IPS DF 6.9 (cell line): Measurements from ENCODE around the gene AMPD3.

ENCODE experiments used
- DNase-seq: peaks from one replicate; pipeline ENCODE4 v3.0.0-alpha.2; 2013; ENCODE audit warnings: low read depth, low spot score
- H3K27ac ChIP-seq: one replicate; pipeline ENCODE4 v1.5.1; 2013; ENCODE audit warnings: low read length, control low read depth
- H3K27me3 ChIP-seq: 2 replicates; pipeline ENCODE4 v1.6.1; 2013; ENCODE audit warnings: mild to moderate bottlenecking, low read length; ENCODE audit not compliant: control insufficient read depth, insufficient read depth
- H3K36me3 ChIP-seq: 2 replicates; pipeline ENCODE4 v1.6.1; 2013; ENCODE audit warnings: low read length; ENCODE audit not compliant: control insufficient read depth, insufficient read depth
- H3K4me1 ChIP-seq: 2 replicates; pipeline ENCODE4 v1.6.1; 2013; ENCODE audit warnings: low read length; ENCODE audit not compliant: control insufficient read depth, insufficient read depth
- H3K4me3 ChIP-seq: 2 replicates; pipeline ENCODE4 v1.5.1; 2013; ENCODE audit warnings: mild to moderate bottlenecking, low read length
- H3K9me3 ChIP-seq: 2 replicates; pipeline ENCODE4 v1.6.1; 2013; ENCODE audit warnings: low read length, inconsistent platforms; ENCODE audit not compliant: control insufficient read depth, insufficient read depth
- WGBS: extraction: QIAGEN DNeasy Blood & Tissue Kit; methylation state at CpG from one replicate; pipeline ENCODE4 v1.1.7; 2013; ENCODE audit warnings: mixed read lengths, missing lambda C conversion rate; ENCODE audit not compliant: insufficient read length, insufficient coverage; 5-methylcytosine and 5-hydroxymethylcytosine counted together

Gene AMPD3

DNA sequence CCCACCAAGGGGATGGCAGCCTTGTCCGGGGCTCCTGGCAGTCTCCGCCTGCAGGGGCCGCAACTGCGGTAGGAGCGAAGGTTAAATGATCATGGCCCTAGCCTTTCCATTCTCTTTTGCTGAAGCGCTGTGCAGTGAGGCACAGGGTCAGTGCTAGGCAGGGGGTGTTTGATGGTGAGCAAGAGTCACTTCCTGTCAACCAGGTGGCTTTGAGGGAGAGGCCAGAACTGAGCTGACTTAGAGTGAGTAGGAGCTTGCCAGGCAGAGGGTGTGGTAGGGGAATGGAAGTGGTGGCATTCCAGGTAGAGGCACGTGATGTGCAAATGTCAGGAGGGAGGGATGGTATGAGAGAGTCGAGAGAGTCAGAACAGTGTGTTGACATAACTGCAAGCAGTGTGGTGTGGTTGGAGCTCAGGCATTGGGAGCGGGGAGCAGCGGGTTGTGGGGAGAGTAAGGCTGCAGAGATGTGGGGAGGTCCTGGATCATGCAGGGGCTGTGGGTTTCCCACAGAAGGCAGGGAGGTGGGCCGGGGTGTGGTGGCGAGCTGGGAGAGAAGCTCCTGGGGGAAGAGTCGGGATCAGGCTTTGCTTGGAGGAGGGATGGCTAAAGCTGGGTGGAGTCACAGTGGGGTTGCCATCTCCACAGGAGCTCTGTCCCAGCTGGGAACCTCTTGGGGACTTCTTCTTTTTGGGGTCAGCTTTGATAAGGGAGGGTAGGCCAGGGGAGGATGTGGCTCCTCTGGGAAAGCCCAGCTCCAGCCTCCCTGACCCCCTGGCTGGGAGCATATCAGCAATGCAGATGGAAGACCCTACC, 33.3 kb downstream of the AMPD3 start:
- Histone ChIP-seq H3K27ac (no peak overlapping the region), H3K4me1 (peaks cover 5% of the 10 kb centered on the region), H3K27me3 (no peaks in the 10 kb centered on the region), H3K9me3 (no peaks in the 10 kb centered on the region), H3K4me3 (no peak overlapping the region), H3K36me3 (no peaks in the 10 kb centered on the region)
- no CpG with 5 or more reads among the region's 13 CpGs for WGBS
- DNase-seq = no peak

DNA sequence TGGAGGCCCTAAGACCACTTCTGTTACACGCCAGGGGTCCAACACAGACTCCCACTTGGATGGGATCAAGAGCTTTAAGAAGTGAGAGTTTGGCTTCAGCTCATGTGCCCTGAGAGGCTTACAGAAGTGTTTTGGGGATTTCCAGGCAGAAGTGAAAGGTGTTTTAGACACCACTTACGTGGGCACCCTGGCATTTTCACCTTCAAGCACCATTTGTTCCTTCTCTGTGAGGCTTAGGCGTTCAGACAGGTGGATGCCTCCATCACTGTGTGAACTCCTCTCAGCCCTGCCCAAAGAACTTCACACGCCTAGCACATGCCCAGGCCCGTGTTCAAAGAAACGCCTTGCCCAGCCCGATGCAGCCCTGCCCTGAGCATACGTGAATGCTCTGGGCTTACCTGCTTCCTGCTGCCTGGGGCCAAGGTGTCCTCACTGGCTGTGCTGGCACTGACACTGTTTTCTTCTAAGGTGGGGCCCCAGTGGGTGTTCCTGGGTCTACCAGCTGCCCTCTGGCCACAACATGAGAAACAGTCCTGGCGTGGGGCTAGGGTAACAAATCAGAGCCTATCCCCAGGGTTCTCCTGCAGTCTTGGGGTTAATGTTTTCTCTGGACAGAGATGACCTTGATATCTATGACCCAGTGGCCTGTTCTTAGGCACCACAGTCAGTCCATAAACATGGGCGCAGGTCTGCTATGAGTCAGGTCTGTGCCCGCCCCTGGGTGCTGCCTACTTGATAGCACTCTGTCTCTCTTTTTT, 34.0 kb downstream of the AMPD3 start:
- Histone ChIP-seq H3K27me3 (no peaks in the 10 kb centered on the region), H3K4me3 (no peak overlapping the region), H3K36me3 (no peaks in the 10 kb centered on the region), H3K27ac (no peak overlapping the region), H3K4me1 (peaks cover 6% of the 10 kb centered on the region), H3K9me3 (no peaks in the 10 kb centered on the region)
- WGBS = no CpG with 5 or more reads among the region's 11 CpGs
- no peak for DNase-seq

DNA sequence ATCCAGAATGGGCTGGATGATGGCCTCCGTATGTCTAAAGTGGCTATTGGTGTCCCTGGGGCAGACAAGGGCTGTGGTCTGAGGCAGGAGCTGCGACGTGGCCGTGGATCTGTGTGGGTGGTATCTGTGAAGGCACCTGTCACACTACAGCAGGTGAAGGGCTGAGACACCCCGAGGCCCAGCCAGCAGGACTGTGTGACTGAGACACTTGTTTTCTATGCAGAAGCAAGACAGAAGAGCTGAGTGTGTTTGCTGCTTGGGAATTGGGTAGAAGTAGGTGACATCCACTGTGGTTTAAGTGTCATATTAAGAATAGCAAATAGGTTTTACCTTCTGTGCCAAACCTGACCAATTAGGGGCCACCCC, 35.0 kb downstream of the AMPD3 start:
- DNase-seq = no peak
- no peaks in the 10 kb centered on the region for H3K36me3 ChIP-seq
- H3K27me3 ChIP-seq = no peaks in the 10 kb centered on the region
- peaks cover 6% of the 10 kb centered on the region for H3K4me1 ChIP-seq
- no peak overlapping the region for H3K4me3 ChIP-seq
- H3K27ac ChIP-seq = no peak overlapping the region
- no peaks in the 10 kb centered on the region for H3K9me3 ChIP-seq
- no CpG with 5 or more reads among the region's 5 CpGs for WGBS

DNA sequence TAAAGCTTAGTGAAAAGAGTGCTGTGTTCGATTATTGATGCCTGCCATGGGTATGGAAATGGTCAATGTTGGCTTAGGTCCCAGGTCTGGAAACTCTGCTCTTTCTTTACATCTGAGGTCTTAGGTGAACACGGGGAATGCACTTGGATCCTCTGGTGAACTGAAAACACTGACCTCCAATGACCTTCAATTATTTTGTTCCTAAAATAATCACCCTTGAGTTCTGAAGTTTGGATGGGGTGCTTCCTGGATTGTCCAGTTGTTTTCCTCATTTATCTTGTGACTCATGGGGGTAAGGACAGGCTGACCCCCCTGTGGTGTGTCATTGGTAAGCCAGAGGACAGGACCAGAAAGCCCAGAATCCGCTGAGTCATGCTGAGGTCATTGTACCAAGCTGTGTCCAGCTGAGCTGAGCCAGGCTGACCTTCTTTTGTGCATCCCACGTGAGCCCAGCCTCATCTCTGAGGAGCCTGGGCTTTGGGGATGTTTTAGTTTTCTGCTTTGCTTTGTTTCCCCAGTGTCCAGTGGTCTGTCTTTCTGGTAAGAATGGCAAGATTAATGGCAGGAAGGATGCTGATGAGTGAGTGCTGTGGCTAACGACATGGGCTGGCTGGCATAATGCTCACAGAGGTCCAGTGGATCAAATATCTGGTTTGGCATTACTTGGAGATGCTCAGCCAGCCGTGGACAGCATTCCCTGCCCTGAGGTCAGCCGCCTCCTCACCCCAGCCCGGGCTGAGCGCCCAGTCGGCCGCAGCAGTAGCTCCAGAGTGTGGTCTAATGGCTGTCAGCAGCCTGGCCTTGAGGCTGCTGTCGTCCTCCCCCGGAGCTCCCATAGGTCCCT, 35.6 kb downstream of the AMPD3 start:
- no peak overlapping the region for H3K27ac ChIP-seq
- no CpG with 5 or more reads among the region's 13 CpGs for WGBS

DNA sequence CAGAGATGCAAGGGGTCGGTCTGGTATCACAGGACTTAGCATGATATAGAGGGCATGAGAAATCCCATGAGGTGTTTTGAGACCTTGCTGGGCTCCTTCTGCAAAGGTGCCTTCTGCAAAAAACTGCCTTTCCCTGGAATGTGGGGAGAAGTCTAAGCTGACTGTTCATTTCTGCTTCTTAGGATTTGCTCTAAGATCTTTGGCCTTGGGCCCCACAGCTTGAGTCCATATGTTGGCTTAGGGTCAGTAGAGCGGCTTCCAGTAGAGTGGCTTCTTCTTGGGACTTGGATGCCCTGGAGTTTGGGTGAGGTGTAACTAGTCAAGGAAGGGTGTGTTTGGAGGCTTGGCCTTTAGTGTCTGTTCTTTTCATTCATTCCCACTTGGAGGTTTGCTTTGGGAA, 37.0 kb downstream of the AMPD3 start:
- no peak overlapping the region for H3K27ac ChIP-seq
- WGBS = no CpG with 5 or more reads among the region's 2 CpGs
- H3K36me3 ChIP-seq = no peaks in the 10 kb centered on the region

More for the DNA sequence above, 35.6 kb downstream of the AMPD3 start:
- no peak for DNase-seq
- Histone ChIP-seq H3K9me3 (no peaks in the 10 kb centered on the region), H3K36me3 (no peaks in the 10 kb centered on the region), H3K27me3 (no peaks in the 10 kb centered on the region), H3K4me3 (no peak overlapping the region), H3K4me1 (peaks cover 6% of the 10 kb centered on the region)

DNA sequence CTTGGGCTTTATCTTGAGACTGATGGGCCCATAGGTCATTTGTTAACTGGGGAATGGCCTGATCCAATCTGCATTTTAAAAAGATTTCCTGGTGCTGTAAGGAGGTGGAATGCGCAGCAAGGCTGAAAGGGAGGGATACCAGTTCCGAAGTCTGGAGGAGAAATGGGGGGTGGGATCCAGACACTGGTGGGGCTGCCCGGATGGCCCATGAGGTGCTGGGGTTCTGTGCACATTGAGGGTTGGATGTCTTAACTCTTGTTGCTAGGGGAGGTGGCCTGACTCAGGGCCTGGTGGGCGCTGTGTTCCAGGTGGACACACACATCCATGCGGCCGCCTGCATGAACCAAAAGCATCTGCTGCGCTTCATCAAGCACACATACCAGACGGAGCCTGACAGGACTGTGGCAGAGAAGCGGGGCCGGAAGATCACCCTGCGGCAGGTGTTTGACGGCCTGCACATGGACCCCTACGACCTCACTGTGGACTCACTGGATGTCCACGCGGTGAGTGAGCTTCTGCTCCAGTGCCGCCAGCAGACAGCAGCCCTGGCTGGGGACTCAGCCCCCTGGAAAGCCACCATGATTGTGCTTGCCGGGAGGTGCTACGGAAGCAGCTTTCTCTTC, 38.1 kb downstream of the AMPD3 start:
- WGBS = no CpG with 5 or more reads among the region's 18 CpGs
- Histone ChIP-seq H3K27ac (no peak overlapping the region), H3K4me1 (peaks cover 6% of the 10 kb centered on the region), H3K27me3 (no peaks in the 10 kb centered on the region), H3K9me3 (no peaks in the 10 kb centered on the region), H3K36me3 (no peaks in the 10 kb centered on the region), H3K4me3 (no peak overlapping the region)
- DNase-seq = no peak

More for the DNA sequence above, 37.0 kb downstream of the AMPD3 start:
- Histone ChIP-seq H3K27me3 (no peaks in the 10 kb centered on the region), H3K4me1 (peaks cover 6% of the 10 kb centered on the region), H3K9me3 (no peaks in the 10 kb centered on the region), H3K4me3 (no peak overlapping the region)
- no peak for DNase-seq

DNA sequence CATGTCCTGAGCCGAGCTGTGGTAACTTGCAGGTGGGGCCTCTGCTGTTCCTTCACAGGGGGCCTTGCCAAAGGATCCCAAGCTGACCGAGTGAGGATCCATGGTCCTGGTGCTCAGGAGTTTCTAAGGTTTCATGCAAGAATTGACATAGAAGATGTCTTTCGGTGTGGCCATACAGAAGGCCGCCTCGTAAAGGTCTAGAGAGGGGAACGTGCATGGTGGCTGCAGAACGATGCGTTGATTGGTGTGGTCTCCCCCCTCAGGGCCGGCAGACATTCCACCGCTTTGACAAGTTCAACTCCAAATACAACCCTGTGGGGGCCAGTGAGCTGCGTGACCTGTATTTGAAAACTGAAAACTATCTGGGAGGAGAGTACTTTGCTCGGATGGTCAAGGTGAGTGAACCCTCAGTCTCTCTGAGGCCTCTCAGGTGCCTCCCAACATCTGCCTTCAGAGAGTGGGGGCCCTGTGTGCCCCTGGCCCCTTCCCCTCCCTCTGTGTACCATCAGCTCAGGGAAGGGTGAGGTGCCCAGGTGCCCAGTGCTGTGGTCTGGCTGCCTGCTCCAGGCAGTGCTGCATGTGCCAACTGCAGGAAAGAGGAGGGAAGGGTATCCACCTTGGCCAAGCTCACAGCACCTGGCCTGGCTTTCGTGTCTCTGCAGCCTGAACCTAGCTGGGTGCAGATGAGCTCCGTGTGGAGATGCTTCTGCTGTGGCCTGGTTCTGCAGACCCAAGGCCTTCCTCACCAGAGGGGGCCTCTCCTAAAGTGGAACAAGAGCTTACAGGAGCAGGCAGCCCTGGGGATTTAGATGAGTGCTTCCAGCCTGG, 39.8 kb downstream of the AMPD3 start:
- Histone ChIP-seq H3K27me3 (no peaks in the 10 kb centered on the region), H3K9me3 (no peaks in the 10 kb centered on the region), H3K4me3 (no peak overlapping the region), H3K27ac (no peak overlapping the region), H3K4me1 (peaks cover 6% of the 10 kb centered on the region), H3K36me3 (no peaks in the 10 kb centered on the region)
- DNase-seq = no peak
- WGBS = no CpG with 5 or more reads among the region's 14 CpGs

DNA sequence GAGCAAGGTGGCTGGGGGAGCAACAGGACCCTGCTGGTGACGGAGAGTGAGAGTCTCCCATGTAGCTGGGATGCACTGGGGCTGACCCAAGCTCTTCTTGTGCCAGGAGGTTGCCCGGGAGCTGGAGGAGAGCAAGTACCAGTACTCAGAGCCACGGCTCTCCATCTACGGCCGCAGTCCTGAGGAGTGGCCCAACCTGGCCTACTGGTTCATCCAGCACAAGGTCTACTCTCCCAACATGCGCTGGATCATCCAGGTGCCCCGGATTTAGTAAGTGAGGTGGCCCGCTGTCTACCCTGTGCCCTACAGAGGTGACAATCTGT, 40.4 kb downstream of the AMPD3 start:
- Histone ChIP-seq H3K9me3 (no peaks in the 10 kb centered on the region), H3K36me3 (0 out of 2 replicates have a peak, but pooled peaks cover 5% of the 10 kb centered on the region), H3K4me3 (no peak overlapping the region), H3K4me1 (peaks cover 6% of the 10 kb centered on the region), H3K27ac (no peak overlapping the region), H3K27me3 (no peaks in the 10 kb centered on the region)
- WGBS = no CpG with 5 or more reads among the region's 8 CpGs
- DNase-seq = no peak

DNA sequence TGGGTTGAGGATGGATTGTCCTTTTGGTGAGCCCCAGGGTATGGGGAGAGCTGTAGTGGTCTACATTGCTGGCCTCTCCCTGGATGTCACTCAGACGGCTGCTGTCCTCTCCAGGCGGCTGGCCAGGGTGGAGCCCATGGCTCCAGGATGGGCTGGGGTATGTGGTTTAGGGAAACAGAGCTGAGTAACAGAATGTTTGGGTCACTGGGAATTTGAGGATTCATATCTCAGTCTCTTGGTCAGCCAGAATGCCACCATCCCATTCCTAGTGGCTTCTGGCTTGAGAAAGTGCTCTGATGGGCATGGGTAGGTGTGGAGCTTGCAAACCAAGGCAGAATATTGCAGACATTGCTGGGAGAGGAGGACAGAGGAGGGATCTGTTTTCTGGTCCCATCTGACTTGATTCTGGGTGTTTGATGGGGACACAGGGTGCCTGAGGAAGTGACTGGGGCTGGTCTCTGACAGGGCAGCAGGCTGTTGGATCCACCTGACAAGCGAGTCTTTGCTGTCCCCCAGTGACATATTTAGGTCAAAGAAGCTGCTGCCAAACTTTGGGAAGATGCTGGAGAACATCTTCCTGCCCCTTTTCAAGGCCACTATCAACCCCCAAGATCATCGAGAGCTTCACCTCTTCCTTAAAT, 41.4 kb downstream of the AMPD3 start:
- Histone ChIP-seq H3K36me3 (0 out of 2 replicates have a peak, but pooled peaks cover 5% of the 10 kb centered on the region), H3K27ac (no peak overlapping the region), H3K27me3 (no peaks in the 10 kb centered on the region), H3K9me3 (no peaks in the 10 kb centered on the region), H3K4me1 (peaks cover 8% of the 10 kb centered on the region), H3K4me3 (no peak overlapping the region)
- no CpG with 5 or more reads among the region's 4 CpGs for WGBS
- no peak for DNase-seq
